RPMI8226 (cell line): Measurements from ENCODE around the gene PRKCA.
"Not testable (repeated sequence)": the region's sequence is repeated elsewhere in the genome, so short reads cannot be mapped to it uniquely, and the experiment has no call there.

Experiments used
- DNase-seq: peaks from one replicate; pipeline ENCODE4 v3.0.0-alpha.2; 2015

PRKCA gene

DNA sequence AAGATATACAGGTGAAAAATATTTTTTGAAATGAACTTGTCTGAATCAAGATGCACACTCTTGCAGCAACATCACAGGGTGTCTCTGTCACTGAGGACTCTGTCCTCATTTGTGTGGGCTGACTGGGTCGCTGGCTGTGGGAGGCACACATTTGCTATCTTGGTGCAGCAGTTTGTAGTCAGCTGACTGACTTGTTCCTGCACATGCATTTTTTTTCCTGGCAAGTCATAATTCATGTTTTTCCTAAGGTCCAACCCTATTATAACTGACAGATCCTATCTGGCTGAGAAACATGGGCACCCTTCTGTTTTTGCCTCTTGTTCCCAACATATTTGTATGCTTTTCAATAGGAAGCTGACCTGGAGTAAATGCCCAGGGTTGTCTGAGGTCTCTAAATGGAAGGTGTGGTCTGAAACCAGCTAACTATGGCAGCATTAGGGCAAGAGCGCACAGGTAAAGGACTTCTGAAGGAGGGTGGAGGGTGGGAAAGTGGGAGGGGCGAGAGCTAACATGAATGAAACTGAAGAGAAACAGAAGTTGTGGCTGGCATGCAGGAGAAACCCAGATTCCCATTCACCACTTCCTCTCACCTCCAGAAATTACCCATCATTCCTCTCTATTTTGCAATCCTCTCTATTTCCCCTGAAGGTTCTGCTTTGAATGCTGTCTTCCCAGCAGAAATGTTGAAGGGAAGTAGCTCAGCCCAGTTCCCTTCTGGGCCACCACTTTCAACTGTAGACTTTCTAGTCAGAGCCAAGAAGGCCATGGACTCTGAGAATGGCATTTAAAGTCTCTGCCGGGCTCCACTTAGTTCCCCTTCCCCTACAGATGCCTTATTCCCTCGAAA lies 166.1 kb downstream of the PRKCA start:
- peak; percentile 10 for DNase-seq

DNA sequence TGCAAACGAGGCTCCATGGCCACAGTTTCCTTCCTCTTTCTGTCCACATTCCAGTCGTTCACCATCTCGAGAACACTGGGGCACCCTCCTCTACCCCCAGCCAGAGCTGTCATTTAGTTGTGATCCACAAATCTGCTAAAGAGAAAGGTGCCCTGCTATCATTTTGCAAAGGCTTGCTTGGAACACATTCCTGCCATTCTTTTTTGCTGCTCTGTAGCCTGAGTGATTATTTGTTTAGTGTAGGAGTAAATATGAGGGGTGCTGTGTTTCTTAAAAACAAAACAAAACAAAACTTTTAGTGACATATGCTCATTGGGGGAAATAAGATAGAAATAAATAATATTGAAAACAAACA lies 166.7 kb downstream of the PRKCA start:
- no peak for DNase-seq

DNA sequence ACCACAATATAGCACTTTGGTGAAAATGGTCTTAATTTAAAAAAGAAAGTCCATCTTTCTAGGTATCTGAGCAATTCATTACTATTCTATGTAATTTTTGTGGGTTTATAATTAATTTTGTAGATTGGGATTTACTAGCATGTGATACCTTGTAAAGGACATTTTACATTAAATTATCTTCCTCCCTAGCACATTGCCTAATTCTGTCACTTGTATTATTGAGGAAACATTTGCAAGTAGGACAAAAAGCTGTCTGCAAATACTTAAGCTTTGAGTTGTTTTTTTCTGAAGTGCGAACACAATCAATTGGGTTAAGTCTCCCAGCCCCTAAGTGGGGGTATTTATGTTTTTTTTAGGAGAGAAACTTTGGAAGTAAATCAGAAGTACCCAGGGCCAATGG lies 167.0 kb downstream of the PRKCA start:
- DNase-seq = no peak

DNA sequence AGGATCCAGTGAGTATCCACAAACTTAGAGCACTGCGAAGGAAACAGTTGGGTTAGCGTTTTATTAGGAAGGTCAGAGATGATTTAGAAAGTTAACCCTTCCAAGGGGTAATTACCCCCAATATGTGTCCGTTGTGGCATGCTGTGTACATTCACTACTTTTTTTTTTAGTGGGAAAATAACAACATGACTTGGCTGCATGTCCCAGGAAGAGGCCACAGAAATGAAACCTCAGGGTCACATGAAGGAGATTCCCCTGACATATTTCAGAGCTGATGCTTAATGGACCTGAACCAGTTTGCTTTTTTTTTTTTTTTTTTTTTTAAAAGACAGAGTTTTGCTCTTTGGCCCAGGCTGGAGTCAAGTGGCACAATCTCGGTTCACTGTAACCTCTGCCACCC lies 167.5 kb downstream of the PRKCA start:
- no peak for DNase-seq

DNA sequence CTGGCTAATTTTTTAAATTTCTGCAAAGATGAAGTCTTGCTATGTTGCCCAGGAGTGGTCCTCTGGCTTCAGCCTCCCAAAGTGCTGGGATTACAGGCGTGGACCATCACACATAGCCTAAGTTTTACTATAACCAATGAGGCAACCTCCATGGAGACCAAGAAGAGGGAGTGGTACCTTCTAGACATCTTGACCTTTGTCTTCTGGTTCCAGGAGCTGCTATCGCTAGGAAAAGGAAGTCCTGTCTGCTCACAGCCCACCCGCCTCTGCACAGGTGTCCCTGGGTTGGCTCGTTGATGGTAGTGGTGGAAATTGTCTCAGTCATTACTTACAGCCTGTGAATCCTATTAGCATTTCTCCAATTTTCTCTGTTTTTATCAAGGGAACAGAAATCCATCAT lies 169.7 kb downstream of the PRKCA start:
- no peak for DNase-seq

DNA sequence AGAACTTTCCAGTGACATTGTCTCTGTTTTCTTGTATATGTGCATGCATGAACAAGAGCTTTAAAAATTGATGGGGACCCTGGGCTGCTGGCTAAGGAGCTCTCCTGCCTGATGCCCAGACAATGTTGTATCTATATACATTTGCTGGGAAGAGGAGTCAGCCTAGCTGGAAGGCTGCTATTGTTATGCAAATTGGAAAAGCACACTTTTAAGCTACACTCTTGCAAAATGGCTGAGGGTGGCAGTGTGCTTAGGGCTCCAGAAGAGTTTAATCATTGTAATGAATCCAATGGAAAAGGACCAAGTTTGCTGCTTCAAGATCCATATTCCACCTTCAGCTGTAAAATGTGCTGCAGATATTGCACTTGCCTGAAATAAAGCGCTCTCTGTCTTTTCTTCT lies 171.8 kb downstream of the PRKCA start:
- DNase-seq = no peak

DNA sequence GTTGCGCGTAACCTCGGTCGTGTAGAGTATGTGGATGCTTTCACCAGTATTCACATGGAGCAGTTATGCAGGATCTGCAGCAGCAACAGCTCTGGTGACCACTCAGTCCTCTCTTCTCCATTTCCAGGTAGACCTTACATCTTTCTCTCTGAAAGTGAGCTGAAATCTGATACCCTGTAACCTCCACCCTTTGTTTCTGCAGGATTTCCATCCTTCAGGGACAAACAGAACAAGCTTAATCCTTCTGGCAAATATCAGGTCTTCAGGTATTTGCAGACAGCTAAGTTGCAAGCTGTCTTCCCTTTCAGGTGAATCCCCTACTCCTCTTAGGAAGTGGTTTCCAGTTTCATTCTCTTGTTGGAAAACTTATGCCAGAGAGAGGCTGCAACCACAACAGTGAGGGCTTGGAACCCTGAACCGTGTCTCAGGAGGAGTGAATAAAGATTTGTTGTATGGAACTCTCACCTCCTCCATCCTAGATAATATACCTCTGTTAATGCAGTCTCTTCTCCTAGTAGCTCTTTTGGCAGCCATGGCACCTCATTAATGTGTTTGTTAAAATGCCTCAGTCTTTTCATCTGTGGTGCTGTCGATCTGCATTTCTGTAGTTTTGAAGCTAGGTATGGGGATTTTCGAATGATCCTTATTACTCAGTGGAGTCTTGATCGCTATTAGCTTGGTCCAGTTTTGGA lies 172.5 kb downstream of the PRKCA start:
- DNase-seq = no peak

DNA sequence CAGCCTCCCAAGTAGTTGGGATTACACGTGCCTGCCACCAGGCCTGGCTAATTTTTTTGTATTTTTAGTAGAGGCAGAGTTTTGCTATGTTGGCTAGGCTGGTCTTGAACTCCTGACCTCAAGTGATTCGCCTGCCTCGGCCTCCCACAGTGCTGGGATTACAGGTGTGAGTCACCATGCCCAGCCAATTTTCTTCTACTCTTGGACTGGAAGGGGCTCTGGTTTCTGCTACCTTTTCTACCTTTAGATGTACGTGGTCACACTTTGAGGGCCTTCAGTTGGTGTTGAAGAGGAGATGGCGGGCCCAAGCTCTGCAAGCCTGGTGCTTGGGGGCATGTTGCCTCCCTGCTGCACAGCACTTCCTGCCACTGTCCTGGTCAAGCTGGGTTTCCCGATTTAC lies 173.6 kb downstream of the PRKCA start:
- DNase-seq = no peak

DNA sequence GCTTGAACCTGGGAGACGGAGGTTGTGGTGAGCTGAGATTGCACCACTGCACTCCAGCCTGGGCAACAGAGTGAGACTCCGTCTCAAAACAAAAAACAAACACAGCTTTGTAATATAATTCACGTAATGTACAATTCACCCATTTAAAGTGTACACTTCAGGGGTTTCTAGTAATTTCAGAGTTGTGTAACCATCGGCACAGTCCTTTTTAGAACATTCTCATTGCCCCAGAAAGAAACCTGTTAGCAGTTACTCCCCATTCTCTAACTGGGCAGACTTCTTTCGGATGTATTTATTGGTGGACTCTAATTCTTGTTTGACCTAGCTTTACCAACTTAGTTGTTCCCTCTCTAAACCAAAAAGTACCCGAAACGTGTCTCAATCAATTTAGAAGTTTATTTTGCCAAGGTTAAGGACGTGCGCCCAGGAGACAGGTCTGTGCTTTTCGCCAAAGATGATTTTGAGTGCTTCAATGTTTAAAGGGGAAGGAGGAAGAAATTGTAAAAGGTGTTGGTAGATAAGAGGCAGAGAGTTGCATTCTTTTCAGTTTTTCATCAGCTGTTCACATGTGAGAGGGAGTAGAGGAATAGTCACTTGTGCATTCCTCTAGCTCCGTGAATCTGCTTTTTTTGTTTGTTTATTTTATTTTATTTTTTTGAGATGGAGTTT lies 175.3 kb downstream of the PRKCA start:
- no peak for DNase-seq

DNA sequence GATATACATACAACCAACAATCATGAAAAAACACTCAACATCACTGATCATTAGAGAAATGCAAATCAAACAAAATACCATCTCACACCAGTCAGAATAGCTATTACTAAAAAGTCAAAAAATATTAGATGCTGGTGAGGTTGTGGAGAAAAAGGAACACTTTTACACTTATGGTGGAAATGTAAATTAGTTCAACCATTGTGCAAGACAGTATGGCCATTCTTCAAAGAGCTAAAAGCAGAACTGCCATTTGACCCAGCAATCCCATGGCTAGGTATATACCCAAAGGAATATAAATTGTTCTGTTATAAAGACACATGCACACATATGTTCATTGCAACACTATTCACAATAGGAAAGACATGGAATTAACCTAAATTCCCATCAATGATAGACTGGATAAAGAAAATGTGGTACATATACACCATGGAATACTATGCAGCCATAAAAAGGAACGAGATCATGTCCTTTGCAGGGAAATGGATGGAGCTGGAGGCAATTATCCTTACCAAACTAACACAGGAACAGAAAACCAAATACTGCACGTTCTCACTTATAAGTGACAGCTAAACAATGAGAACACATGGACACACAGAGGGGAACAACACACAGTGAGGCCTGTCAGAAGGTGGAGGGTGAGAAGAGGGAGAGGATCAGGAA lies 176.9 kb downstream of the PRKCA start:
- not testable (repeated sequence) for DNase-seq

DNA sequence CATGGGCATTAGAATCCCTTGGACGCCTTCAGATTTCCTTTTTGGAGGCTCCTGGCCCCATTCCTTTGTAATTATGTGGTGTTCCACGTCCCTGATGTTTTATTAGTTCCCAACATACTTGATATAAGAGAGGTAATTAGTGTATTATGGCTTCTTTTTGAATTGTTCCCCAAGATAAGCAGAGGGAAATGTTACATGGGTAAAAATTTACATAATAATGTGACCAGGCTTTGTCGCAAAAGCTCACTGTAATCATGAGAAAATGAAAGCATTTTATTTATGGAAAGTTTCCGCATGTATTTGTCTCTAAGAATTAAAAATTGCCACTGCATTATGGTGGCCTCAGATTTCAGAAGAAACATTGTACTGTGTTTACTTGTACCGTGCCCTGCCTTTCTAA lies 177.8 kb downstream of the PRKCA start:
- no peak for DNase-seq

DNA sequence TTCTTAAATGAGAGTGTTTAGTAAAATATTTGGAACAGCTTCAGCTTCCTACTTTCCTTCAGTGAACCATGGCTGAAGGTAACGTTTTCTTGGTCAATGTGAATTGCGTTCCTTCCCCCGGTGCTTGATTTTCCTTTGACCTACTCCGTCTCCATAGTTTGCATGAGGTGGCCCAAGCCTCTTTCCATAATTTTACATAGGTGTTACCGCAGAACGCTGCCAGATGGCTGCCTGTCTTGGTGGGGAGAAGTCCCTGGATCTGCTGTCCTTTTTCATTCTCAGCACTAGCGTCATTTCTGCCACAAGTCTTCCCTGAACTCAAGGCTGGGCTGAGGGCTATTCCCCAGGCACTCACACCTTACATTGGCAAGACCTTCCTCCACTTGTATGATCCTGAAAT lies 178.4 kb downstream of the PRKCA start:
- no peak for DNase-seq

DNA sequence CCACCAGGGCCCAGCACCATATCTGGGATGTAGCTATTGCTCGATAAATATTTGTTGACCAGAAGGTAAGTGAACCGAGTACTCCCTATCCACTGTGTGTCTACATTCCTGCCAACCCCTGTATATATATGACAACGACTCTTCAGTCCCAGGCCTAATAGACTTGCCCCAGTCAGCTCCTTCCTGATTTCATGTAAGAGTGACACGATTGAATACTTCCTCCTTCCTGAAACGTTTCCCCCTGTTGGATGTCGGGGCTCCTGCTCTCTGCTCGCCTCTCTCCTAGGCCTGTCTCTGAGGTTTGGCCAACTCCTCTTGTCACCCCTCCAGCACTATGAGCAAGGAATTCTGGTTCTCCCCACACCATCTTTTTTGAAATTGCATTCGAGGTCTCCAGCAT lies 178.9 kb downstream of the PRKCA start:
- no peak for DNase-seq

DNA sequence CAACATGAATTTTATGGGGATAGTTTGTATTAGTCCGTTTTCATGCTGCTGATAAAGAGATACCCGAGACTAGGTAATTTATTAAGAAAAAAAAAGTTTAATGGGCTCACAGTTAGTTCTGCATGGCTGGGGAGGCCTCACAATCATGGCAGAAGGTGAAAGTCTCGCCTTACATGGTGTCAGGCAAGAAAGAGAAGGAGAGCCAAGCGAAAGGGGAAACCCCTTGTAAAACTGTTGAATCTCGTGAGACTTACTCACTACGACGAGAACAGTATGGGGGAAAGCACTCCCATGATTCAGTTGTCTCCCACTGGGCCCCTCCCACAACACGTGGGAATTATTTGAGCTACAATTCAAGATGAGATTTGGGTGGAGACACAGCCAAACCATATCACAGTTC lies 181.5 kb downstream of the PRKCA start:
- no peak for DNase-seq

DNA sequence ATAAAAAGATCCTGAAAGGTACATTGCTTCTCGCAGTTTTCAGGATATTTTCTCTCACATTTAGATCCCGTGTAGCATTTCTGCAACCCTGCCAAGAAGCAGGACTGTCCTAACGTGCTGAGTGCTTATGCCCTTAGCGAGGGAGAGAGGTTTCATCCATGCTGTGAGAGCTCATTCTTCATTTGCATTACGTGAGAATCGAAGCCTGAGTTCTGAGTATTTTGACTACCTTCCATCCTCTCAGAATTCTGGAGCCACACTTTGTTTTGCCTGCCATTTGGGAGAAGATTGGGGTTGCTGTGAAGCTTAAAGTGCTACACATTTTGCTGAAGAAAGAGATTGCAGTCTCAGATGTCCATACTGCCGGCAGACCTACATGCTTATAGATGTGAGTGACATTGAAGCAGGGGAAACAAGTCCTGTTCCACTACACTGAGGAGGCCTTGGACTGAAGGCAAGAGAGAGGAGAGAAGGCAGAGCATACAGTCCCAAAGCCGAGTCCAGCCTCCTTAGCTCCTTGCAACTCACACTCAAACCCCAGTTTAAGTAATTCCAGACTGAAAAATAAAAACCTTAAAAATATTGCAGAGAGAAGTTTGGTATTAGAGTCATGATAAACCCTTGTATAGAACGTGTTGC lies 183.0 kb downstream of the PRKCA start:
- no peak for DNase-seq

DNA sequence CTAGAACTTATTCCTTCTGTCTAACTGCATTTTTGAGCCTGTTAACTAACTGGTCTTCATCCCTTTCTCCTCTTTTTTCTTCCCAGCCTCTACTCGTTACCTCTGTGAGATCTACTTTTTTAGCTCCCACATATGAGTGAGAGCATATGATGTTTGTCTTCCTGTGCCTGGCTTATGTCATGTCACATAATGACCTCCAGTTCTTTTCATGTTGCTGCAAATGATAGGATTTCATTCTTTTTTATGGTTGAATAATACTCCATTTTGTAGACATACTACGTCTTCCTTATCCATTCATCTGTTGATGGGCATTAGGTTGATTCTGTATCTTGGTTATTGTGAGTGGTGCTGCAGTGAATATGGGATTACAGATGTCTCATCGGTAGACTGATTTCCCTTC lies 184.7 kb downstream of the PRKCA start:
- DNase-seq = no peak

DNA sequence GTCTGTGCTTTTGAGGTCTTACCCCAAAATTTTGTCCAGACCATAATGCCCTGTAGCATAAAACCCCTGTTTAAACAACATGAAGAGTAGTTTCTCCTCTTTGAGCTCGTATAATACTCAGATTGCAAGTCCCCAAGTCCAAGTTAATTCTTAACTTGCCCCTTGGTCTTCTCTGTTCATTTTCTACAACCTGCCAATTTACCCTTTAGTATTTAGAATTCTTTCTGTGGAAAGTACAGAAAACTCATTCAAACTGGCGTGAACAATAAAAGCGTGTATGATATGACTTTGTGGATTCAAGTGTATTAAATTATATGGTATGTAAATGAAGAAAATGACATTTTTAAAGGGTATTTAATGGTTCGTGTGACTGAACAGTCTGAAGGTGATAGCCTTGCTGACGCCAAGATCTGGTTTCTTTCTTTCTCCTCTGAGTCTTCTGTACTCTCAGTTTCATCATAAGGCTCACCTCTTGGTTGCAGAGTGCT lies 185.6 kb downstream of the PRKCA start:
- DNase-seq = no peak

DNA sequence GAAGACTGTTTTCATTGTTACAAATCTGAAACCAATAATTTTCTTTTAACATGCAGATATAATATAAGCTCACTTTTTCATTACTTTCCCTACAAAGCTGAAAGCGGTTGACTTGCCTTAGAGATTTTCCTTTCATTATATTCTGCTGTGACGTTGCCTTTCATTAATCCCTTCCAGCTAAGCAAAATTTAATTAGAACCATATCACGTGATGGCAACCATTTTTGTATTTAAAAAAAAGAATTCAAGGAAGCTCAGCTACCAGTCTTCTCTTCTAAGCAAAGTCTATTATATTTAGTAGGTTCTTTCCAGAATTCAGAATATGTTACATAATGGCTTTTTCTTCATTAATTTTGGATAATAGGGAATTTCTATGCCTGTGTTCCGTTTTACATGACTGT lies 186.5 kb downstream of the PRKCA start:
- DNase-seq = no peak

DNA sequence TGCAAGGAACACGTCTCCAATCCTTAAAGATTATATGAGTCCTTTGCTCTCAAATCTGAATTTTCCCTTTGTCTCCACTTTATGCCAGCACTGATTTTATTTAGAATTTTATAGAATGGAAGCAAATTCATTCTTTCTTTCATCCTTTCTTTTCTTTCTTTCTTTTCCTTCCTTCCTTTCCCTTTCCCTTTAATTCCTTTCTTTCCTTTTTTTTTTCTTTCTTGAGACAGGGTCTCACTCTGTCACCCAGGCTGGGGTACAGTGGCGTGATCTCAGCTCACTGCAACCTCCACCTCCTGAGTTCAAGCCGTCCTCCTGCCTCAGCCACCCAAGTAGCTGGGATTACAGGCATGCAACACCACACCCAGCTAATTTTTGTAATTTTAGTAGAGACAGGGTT lies 187.2 kb downstream of the PRKCA start:
- not testable (repeated sequence) for DNase-seq

DNA sequence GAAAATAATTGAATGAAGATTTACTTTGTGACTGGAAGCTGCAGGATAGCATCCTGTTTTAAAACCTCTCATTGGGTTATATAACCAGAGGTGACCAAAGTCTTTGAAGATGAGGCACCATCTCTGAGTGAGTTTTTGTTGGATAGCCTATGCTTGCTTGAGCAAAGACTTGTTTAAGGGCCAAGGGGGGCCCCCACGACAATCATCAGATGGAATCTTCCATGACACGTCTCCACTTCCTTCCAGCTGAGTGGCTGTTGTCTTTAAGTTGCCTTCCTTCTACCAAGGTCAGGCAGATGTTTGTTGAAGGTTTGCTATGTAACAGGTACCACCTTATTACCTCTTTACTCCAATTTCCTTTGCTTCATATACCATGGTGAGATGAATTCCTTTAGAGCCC lies 188.8 kb downstream of the PRKCA start:
- DNase-seq = no peak

DNA sequence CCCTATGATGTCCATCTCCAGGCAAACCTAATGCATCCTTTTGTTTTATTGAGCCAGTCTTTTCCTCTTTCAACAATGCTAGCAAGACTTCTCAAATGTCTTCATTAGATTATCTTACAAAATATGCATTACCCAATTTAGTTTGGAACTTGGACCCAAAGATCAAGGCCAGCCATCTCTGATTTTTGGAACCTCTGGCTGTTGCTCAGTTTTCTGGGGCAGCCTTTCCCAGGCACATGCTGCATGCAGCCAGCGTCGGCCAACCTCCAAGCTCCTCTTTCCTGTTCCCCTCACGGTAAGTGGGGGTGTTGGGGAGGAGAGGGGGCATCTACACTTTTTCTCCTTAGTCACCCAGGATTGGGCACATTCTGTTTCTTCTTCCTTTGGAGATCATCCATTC lies 189.3 kb downstream of the PRKCA start:
- DNase-seq = no peak

DNA sequence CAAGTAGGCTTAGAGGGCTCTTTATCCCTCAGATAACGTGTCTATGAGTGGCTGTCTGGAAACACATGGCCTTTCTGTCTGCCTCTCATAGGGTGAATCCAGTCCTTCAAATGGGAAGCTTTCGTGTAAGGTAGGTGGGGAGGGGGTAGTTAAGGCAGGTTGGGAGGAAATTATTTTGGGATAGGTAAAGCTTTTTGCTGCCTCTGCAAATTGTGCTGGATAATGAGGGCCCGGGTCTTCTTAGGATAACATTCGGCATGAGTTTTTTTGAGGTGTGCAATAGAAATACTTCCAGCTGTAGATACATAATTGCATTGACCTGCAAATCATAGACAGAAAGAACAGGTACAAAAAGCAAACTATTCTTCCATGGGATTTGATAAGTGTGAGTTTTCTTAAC lies 189.7 kb downstream of the PRKCA start:
- no peak for DNase-seq

DNA sequence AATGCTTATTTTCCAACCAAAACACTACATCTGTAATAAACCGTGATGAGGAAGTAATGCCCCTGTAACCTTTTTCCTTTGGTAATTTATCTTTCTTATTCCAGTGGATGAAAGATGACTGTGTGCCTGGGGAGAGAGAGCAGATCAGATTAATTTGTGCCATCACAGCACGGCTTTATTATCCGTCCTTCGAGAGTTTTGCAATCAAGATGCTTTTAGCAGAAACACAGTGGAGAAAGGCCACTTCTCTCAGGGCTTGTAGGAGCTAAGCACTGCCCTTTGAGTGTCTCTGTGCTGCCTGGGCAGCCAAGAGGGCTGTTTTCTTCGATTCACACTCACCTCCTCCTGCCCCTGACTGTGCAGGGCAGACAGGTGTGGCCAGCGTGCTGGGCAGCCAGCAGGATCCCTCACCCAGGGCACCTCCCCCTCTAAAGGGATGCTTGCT lies 190.2 kb downstream of the PRKCA start:
- no peak for DNase-seq
